Right lobe of liver (tissue), 6 donors: Measurements from ENCODE around the gene LYST. TPM values are rescaled to one million over a fixed set of nuclear protein-coding genes. Genes with fewer than 3 reads are reported as not detected.

ENCODE experiments used
- ATAC-seq, 4 donors: fragments of 200-7000 bp; cut with Tn5 transposase; one replicate each; pipeline ENCODE4 v1.9.1; 2020; ENCODE audit warnings: mild to moderate bottlenecking in 4 of 4, moderate library complexity in 4 of 4
- DNase-seq, 3 donors: peaks; one replicate each; pipeline ENCODE4 v3.0.0-alpha.2; 2020
- H3K27ac ChIP-seq, 3 donors: fragments of 200-600 bp; one replicate each; pipeline ENCODE4 v1.8.0; 2022
- H3K27me3 ChIP-seq, 2 donors: fragments of 200-600 bp; one replicate each; pipeline ENCODE4 v1.8.0; 2022
- H3K36me3 ChIP-seq, 4 donors: fragments of 200-600 bp; sonication (generic) in 1 of 4; one replicate each; pipeline versions ENCODE4 v1.5.1 to v1.8.0; 2017 to 2022; ENCODE audit warnings: control low read depth in 1 of 4
- H3K4me1 ChIP-seq, 4 donors: fragments of 200-600 bp; sonication (generic) in 1 of 4; one replicate each; pipeline versions ENCODE4 v1.5.1 to v1.8.0; 2017 to 2022; ENCODE audit warnings: control low read depth in 1 of 4
- H3K4me3 ChIP-seq, 3 donors: fragments of 200-600 bp; one replicate each; pipeline ENCODE4 v1.8.0; 2022
- H3K9me3 ChIP-seq, 4 donors: fragments of 200-600 bp; sonication (generic) in 1 of 4; one replicate each; pipeline versions ENCODE4 v1.5.1 to v1.8.0; 2017 to 2022; ENCODE audit warnings: control low read depth in 1 of 4
- CTCF ChIP-seq, 4 donors: fragments of 200-600 bp in 3 of 4; fragments of 450-650 bp in 1 of 4; IDR thresholded peaks; one replicate each; pipeline versions ENCODE4 v1.5.1 to v1.8.0; 2016 to 2022; ENCODE audit warnings: antibody characterized with exemption in 4 of 4, mild to moderate bottlenecking in 2 of 4
- POLR2A ChIP-seq: fragments of 450-650 bp; IDR thresholded peaks from one replicate; pipeline ENCODE4 v1.6.1; 2017; ENCODE audit warnings: antibody characterized with exemption, mild to moderate bottlenecking
- WGBS: methylation state at CpG from one replicate; pipeline ENCODE4 v1.1.6; 2018; ENCODE audit warnings: low coverage, low lambda C conversion rate; ENCODE audit not compliant: insufficient coverage; ENCODE audit errors: missing lambda C conversion rate; 5-methylcytosine and 5-hydroxymethylcytosine counted together
- intact Hi-C, 2 donors: fragments of 100-400 bp; cut with DNase I; formaldehyde crosslinking; loops; one replicate each; pipeline versions ENCODE4 v1.11.2 to v1.14.1; 2022
- total RNA-seq, 6 experiments: library from RNA; depleted of rRNA in 2 of 6; stranded (reverse); fragments of >200 nt in 2 of 6; fragmentation: NEBNext Ultra II Directional in 3 of 6; extraction: Animal tissue kit (Norgen Biotek cat#: 25700) in 3 of 6; gene quantifications; one replicate each; pipeline versions ENCODE4 v1.1.0 to v1.2.4, GENCODE V29; 2016 to 2023
- donor health status: DM: no; HTN: yes; CAD: no.
- donor health status: DM: no; HTN: no; CAD: no.
- donor health status: DM: no; HTN: no; CAD: no.
- donor health status: DM: no; HTN: yes; CAD: no.
- donor health status: DM: no; HTN: yes; CAD: no.

The LYST gene
- total RNA-seq, 6 experiments from 2014 or later: 9.0 to 16.6 (median 12.5) TPM

DNA sequence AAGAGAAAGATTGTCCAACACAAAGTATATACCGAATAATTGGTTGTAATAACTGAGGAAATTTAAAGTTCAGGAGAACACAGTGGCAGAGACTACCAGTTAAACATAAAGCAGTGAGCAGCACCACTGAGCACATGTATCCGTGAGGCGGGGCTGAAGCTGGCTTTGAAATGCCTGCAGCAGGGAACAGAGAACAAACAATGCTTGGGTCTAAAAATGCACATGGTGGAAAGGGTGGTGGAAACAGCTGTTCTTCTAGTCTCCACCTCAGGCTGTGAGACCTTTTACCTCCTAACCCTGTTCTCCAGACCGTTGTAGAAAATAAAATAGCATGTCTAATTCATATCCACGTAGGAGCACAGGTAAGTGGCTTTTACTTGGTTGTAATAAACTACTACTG lies 209.4 kb downstream of the LYST start:
- Histone ChIP-seq H3K27ac (no peak overlapping the region), H3K27me3 (peaks cover 0 to 4% of the 10 kb centered on the region in 2 donors), H3K4me1 (peaks cover 0 to 7% (median 0%) of the 10 kb centered on the region in 4 donors), H3K4me3 (no peak overlapping the region), H3K9me3 (no peaks in the 10 kb centered on the region), H3K36me3 (peaks cover 0 to 5% (median 2%) of the 10 kb centered on the region in 4 donors)
- 71% methylated on average over 5 of the region's 5 CpGs for WGBS
- ATAC-seq (no peak), DNase-seq (no peak)
- intact Hi-C loops: no loop called here
- TF ChIP-seq POLR2A (no peak), CTCF (IDR thresholded peaks at IDR 0.05) (no peak)

DNA sequence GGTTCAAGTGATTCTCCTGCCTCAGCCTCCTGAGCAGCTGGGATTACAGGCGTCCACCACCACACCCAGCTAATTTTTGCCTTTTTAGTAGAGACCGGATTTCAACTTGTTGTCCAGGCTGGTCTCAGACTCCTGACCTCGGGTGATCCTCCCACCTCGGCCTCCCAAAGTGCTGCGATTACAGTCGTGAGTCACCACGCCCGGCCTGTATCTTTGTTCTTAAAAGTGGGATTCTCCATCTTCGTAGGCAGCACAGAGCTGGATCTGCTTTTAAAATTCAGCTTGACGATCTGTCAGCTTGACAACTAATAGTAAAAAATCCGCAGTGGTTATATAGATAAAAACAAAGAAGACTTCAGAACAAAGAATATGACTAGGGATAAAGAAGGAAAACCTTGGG lies 214.3 kb downstream of the LYST start:
- Histone ChIP-seq H3K4me1 (peaks cover 0 to 20% (median 9%) of the 10 kb centered on the region in 4 donors), H3K36me3 (no peaks in the 10 kb centered on the region), H3K4me3 (no peak overlapping the region), H3K9me3 (no peaks in the 10 kb centered on the region), H3K27me3 (peaks cover 0 to 11% of the 10 kb centered on the region in 2 donors), H3K27ac (no peak overlapping the region)
- TF ChIP-seq POLR2A (no peak), CTCF (IDR thresholded peaks at IDR 0.05) (no peak)
- WGBS: 75% methylated on average over 4 of the region's 11 CpGs
- intact Hi-C loops: no loop called here
- ATAC-seq (no peak), DNase-seq (no peak)

DNA sequence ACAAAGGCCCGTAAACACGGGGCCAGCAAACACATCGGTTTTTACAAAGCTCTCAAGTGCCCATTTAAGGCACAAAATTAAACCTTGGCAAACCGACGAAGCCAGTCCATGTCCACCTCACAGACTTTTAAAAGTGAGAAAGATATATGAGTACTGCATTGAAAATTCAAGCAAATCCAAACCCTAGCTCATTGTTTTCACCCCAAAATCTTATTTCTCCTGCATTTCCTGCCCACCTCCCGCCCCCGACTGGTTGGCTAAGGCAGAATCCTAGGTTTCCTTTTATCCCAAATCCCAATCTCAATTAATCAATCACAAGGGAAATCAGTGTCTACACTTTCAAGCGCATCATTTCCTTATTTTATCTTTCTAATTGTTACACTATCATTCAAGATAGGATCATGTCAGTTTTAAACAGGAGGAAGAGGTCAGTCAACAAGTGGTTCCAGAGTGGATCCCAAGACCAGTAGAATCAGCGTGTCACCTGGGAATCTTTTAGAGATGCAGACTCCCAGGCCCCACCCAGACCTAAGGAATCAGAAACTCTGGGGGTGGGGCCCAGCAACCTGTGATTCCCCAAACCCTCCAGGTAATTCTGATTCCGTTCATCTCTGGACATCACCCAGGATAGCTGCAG lies 215.4 kb downstream of the LYST start:
- DNase-seq (no peak), ATAC-seq (no peak)
- 41% methylated on average over 10 of the region's 10 CpGs for WGBS
- Histone ChIP-seq H3K4me3 (no peak overlapping the region), H3K36me3 (no peaks in the 10 kb centered on the region), H3K27me3 (peaks cover 0 to 15% of the 10 kb centered on the region in 2 donors), H3K27ac (no peak overlapping the region), H3K9me3 (no peaks in the 10 kb centered on the region), H3K4me1 (peaks cover 0 to 20% (median 9%) of the 10 kb centered on the region in 4 donors)
- TF ChIP-seq POLR2A (no peak), CTCF (IDR thresholded peaks at IDR 0.05) (no peak)
- intact Hi-C loops: no loop called here

- WGBS: 9% methylated on average over 20 of the region's 71 CpGs
- Histone ChIP-seq H3K27me3 (peaks cover 0 to 15% of the 10 kb centered on the region in 2 donors), H3K27ac (no peak overlapping the region), H3K36me3 (no peaks in the 10 kb centered on the region), H3K4me1 (peaks cover 0 to 20% (median 9%) of the 10 kb centered on the region in 4 donors), H3K4me3 (peak overlapping the region in 1 of 3 donors; percentile 24), H3K9me3 (no peaks in the 10 kb centered on the region)
- TF ChIP-seq POLR2A: no peak
- no peak for TF ChIP-seq CTCF (IDR thresholded peaks at IDR 0.05)
- peak; percentile 78 to 90 (median 83) for ATAC-seq
- intact Hi-C loops: no loop called here
- DNase-seq: peak; percentile 41 to 82 (median 58)
Observed at GRCh38 chr1:235650341-235651169, 216.2 kb downstream of the LYST start.
